Keratinocyte (primary cell): ENCODE data around the gene MAFF.

Experiments used
- CTCF ChIP-seq, 3 experiments: IDR thresholded peaks in 1 of 3; conservative IDR thresholded peaks in 1 of 3; optimal IDR thresholded peaks in 1 of 3; 2 replicates in 2 of 3; 3 replicates in 1 of 3; pipeline versions ENCODE3 to v1.5.1; 2011; ENCODE audit warnings: low read length in 3 of 3, mild to moderate bottlenecking in 3 of 3, moderate library complexity in 2 of 3, control low read depth in 1 of 3, inconsistent platforms in 1 of 3; ENCODE audit not compliant: insufficient read depth in 2 of 3; ENCODE audit errors: extremely low read depth in 1 of 3
- EZH2 ChIP-seq: IDR thresholded peaks from one replicate; pipeline ENCODE4 v1.6.1; 2012; ENCODE audit warnings: inconsistent platforms, mild to moderate bottlenecking, low read length, moderate library complexity

- no peak for TF ChIP-seq CTCF (optimal IDR thresholded peaks at IDR 0.05 in 1 of 3, IDR thresholded peaks at IDR 0.05 in 1 of 3, conservative IDR thresholded peaks at IDR 0.05 in 1 of 3; ENCODE audit: extremely low read depth in 1 of 3, insufficient read depth in 2 of 3, low read length in 3 of 3)
- no peak for TF ChIP-seq EZH2
These were observed 31.6 kb downstream of the MAFF start for GRCh38 chr22:38233427-38233826.
